Ovary (tissue), 10 donors: ENCODE measurements around the gene OR2J1. TPM values are rescaled to one million over a fixed set of nuclear protein-coding genes. Genes with fewer than 3 reads are reported as not detected.

Source experiments
- DNase-seq, 5 donors: peaks; one replicate each; pipeline ENCODE4 v3.0.0-alpha.2; 2019 to 2020
- H3K27ac ChIP-seq, 2 donors: fragments of 200-600 bp; one replicate each; pipeline versions ENCODE4 v1.5.1 to v1.8.0; 2019 to 2022
- H3K27me3 ChIP-seq: fragments of 200-600 bp; one replicate; pipeline ENCODE4 v1.8.0; 2022
- H3K36me3 ChIP-seq: fragments of 200-600 bp; sonication (generic); one replicate; pipeline ENCODE4 v1.5.1; 2019
- H3K4me1 ChIP-seq: one replicate; pipeline ENCODE4 v1.8.1; 2013; ENCODE audit warnings: mild to moderate bottlenecking, moderate library complexity; ENCODE audit not compliant: insufficient read depth
- H3K4me3 ChIP-seq: fragments of 200-600 bp; sonication (generic); one replicate; pipeline ENCODE4 v1.5.1; 2017
- H3K9me3 ChIP-seq, 2 donors: fragments of 200-600 bp in 1 of 2; sonication (generic) in 1 of 2; one replicate each; pipeline versions ENCODE4 v1.5.1 to v1.8.1; 2013 to 2019; ENCODE audit warnings: mild to moderate bottlenecking in 1 of 2, moderate library complexity in 1 of 2
- EP300 ChIP-seq: sonication (generic); formaldehyde crosslinking; IDR thresholded peaks from one replicate; pipeline ENCODE4 v1.6.1; 2017; ENCODE audit warnings: antibody characterized with exemption
- POLR2A ChIP-seq: fragments of 450-650 bp; IDR thresholded peaks from one replicate; pipeline ENCODE4 v1.6.1; 2017; ENCODE audit warnings: antibody characterized with exemption, mild to moderate bottlenecking, moderate library complexity
- WGBS, 3 donors: extraction: QIAGEN DNeasy Blood & Tissue Kit in 1 of 3; methylation state at CpG; one replicate each; pipeline versions ENCODE4 v1.1.5 to v1.1.7; 2013 to 2017; 5-methylcytosine and 5-hydroxymethylcytosine counted together
- intact Hi-C, 4 donors: fragments of 100-400 bp; cut with DNase I; formaldehyde crosslinking; loops; one replicate each; pipeline versions ENCODE4 v1.11.0 to v1.15.1; 2022 to 2023
- long read RNA-seq, 3 donors: library from polyadenylated mRNA in 2 of 3; unstranded in 2 of 3; transcript quantifications; one replicate each; pipeline ENCODE4 v2.0.0 and lab custom pipeline, GENCODE V29; 2021 to 2026
- polyA plus RNA-seq, 2 donors: library from polyadenylated mRNA; stranded (reverse); fragments of 200-250 nt in 1 of 2; fragments of 350-450 nt in 1 of 2; fragmentation: Illumina TruSeq in 1 of 2; extraction: RNeasy Lipid Tissue Mini Kit (QIAGEN cat#74804) in 1 of 2; gene quantifications; one replicate each; pipeline ENCODE4 v1.2.3, GENCODE V29; 2013 to 2014
- total RNA-seq, 7 donors: library from RNA; depleted of rRNA in 2 of 7; stranded (reverse); fragments of >200 nt in 2 of 7; fragmentation: NEBNext Ultra II Directional in 3 of 7; extraction: Animal tissue kit (Norgen Biotek cat#: 25700) in 3 of 7; gene quantifications; one replicate each; pipeline versions ENCODE4 v1.1.0 to v1.2.4, GENCODE V29; 2016 to 2023
- TF ChIP-seq, protein P1 (sequence below), 3 donors: fragments of 450-650 bp in 2 of 3; fragments of 200-600 bp in 1 of 3; IDR thresholded peaks; one replicate each; pipeline versions ENCODE4 v1.5.1 to v1.8.0; 2016 to 2022; ENCODE audit warnings: antibody characterized with exemption in 3 of 3, mild to moderate bottlenecking in 1 of 3
- donor health status: DM: no; HTN: no; CAD: no; lungs with moderate emphysema.
- donor health status: DM: no; HTN: no; CAD: no.
- donor health status: Bipolar disorder and iron deficiency.
- donor health status: DM: yes; HTN: yes; CAD: no.
- donor health status: DM: no; HTN: no; CAD: no.
- donor health status: DM: yes; HTN: yes; CAD: no.

OR2J1 gene
- total RNA-seq (not detected), polyA plus RNA-seq (not detected)
- long read RNA-seq, donor 1 = 0 reads
- long read RNA-seq, donor 2 = 0 reads
- long read RNA-seq, donor 3 = 0 reads

DNA sequence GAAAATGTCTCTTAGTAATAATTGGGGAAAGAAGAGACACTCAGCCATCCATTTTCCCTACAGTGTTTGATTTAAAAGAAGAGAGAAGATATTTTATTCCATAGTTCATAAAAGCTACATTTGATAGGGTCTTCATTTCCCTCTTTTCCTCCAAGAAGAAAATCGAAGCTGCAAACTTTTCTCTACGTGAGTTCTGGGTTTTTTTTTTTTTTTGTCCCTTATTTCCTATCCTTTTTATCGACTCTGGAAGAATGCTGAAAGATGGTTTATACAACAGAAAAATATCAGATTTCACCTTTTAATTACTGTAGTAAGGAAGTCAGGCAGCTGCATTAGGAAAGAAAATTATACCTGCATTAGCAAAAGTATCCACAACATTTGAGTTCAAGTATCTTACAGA lies at the start of gene OR2J1:
Gene OR2J1 (plus strand): TSS at position 301 of the 400 bp plus-strand sequence. CDS start 1,453 bp downstream, outside the sequence.
- DNase-seq = no peak
- Histone ChIP-seq H3K4me3 (no peak within 1 kb of the TSS), H3K4me1 (no peaks in the 10 kb centered on the region), H3K36me3 (no peaks in the 10 kb centered on the region), H3K27me3 (no peaks in the 10 kb centered on the region), H3K9me3 (no peaks in the 10 kb centered on the region), H3K27ac (no peak within 1 kb of the TSS)
- intact Hi-C loops = no loop called here
- TF ChIP-seq, protein P1, sequence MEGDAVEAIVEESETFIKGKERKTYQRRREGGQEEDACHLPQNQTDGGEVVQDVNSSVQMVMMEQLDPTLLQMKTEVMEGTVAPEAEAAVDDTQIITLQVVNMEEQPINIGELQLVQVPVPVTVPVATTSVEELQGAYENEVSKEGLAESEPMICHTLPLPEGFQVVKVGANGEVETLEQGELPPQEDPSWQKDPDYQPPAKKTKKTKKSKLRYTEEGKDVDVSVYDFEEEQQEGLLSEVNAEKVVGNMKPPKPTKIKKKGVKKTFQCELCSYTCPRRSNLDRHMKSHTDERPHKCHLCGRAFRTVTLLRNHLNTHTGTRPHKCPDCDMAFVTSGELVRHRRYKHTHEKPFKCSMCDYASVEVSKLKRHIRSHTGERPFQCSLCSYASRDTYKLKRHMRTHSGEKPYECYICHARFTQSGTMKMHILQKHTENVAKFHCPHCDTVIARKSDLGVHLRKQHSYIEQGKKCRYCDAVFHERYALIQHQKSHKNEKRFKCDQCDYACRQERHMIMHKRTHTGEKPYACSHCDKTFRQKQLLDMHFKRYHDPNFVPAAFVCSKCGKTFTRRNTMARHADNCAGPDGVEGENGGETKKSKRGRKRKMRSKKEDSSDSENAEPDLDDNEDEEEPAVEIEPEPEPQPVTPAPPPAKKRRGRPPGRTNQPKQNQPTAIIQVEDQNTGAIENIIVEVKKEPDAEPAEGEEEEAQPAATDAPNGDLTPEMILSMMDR (IDR thresholded peaks at IDR 0.05) = no peak
- no peak for TF ChIP-seq EP300
- TF ChIP-seq POLR2A = no peak
- WGBS, 3 donors = 62 to 79% (median 74%) methylated on average over 3 of the region's 3 CpGs

DNA sequence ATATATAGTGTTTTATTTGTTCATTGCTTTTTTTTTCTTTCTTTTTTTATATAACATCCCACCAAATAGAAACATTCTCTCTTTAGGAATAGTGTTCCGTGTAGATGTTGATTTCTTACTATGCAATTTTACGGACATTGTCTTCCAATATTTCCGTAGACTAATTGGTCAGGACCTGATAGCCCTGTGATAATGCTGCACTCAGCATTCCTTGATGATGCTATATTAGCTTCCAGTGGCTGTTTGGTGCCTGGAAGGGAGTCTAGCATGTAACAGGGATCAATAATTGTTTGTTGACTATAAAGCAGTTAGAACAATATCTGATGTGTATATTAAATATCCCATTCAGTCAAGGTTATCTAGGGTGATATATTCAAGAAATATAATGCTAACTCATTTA lies 47.6 kb upstream of the OR2J1 start:
- H3K9me3 ChIP-seq = no peaks in the 10 kb centered on the region
- DNase-seq = no peak
- TF ChIP-seq EP300 (no peak), POLR2A (no peak)
- TF ChIP-seq, protein P1 (IDR thresholded peaks at IDR 0.05) = no peak
- 78 to 85% (median 83%) methylated on average over 3 of the region's 3 CpGs for WGBS, 3 donors
- intact Hi-C loops = no loop called here
- no peaks in the 10 kb centered on the region for H3K4me1 ChIP-seq
- no peak overlapping the region for H3K27ac ChIP-seq
- no peaks in the 10 kb centered on the region for H3K36me3 ChIP-seq
- H3K27me3 ChIP-seq = no peaks in the 10 kb centered on the region
- H3K4me3 ChIP-seq = no peak overlapping the region

DNA sequence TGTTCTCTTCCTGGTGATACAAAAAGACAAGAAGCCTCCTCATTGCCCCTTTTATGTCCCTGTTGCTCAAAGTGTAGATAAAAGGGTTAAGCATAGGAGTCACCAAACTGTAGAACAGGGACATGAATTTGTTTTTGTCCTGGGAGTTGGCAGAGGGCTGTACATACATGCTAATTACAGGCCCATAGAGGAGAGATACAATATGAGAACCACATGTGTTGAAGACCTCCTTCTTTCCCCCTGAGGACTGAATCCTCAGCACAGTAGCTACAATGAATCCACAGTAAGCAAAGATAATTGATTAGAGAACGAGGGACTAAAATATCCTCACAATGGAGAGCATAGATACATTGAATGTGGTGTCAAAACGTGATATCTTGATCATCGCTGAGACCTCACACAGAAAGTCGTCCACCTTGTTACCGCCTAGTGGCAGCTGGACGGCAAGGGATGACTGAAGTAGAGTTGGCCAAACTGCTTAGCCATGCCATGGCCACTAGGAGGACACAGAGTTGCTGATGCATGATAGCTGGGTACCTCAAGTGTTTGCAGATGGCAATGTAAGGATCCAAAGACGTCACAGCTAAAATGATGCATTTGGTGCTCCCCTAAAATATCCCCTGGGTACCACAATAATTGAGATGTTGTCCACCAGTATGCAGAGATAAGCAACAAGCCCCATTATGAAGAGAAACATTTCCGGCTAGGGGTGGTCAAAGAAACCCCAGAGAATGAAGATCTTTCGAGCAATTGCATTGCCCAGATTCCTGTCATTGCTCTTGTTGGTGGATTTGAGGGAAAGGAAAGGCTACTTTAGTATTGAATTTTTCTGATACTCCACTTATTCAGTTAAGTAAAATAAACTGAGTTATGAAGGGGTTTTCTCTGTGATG lies 27.2 kb upstream of the OR2J1 start:
- Histone ChIP-seq H3K9me3 (no peaks in the 10 kb centered on the region), H3K36me3 (no peaks in the 10 kb centered on the region), H3K27ac (no peak overlapping the region), H3K4me1 (no peaks in the 10 kb centered on the region), H3K27me3 (no peaks in the 10 kb centered on the region), H3K4me3 (no peak overlapping the region)
- no peak for DNase-seq
- no peak for TF ChIP-seq EP300
- TF ChIP-seq POLR2A = no peak
- TF ChIP-seq, protein P1 (IDR thresholded peaks at IDR 0.05) = no peak
- intact Hi-C loops = no loop called here
- WGBS, 3 donors = 30 to 37% (median 37%) methylated on average over 9 of the region's 9 CpGs

DNA sequence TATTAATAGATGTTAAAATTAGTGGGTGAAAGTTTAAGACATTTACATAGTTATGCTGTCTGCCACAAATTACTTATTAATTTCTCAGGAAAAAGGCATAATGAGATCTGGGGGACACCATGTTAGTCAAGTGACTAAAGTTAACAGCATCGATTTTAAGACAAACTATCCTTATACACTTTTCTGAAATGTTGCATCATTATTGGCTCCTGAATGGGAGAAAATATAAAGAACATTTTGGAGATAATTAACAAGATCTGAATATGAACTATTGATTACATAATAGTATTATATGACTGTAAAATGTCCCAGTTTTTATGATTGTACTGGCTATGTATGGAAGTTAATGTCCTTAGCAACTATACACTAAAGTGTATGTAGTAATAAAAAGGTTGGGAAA lies 20.1 kb upstream of the OR2J1 start:
- H3K36me3 ChIP-seq = no peaks in the 10 kb centered on the region
- H3K4me1 ChIP-seq = no peaks in the 10 kb centered on the region
- no peak overlapping the region for H3K27ac ChIP-seq
- 81 to 89% (median 83%) methylated on average over 1 of the region's 1 CpG for WGBS, 3 donors
- H3K4me3 ChIP-seq = no peak overlapping the region
- DNase-seq = no peak
- no peaks in the 10 kb centered on the region for H3K27me3 ChIP-seq
- intact Hi-C loops = no loop called here
- TF ChIP-seq POLR2A (no peak), EP300 (no peak)
- TF ChIP-seq, protein P1 (IDR thresholded peaks at IDR 0.05) = no peak
- H3K9me3 ChIP-seq = no peaks in the 10 kb centered on the region
